ENCODE results near the gene PJA1.

The PJA1 gene

DNA sequence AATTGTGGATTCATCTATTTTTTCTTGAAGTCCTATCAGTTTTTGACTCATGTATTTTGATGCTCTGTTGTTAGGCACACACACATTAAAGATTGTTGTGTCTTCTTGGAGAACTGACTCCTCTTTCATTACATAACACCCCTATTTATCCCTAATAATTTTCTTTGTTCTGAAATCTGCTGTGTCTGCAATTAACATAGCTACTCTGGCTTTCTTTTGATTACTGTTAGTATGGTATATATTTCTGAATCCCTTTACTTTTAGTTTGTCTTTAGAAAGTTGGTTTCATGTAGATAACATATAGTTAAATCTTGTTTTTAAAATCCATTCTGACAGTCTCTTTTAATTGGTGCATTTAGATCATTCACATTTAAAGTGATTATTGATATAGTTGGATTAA, 5.1 kb upstream of the PJA1 start:
- DNase-seq (ENCODE audit: low spot score) = no peak

DNA sequence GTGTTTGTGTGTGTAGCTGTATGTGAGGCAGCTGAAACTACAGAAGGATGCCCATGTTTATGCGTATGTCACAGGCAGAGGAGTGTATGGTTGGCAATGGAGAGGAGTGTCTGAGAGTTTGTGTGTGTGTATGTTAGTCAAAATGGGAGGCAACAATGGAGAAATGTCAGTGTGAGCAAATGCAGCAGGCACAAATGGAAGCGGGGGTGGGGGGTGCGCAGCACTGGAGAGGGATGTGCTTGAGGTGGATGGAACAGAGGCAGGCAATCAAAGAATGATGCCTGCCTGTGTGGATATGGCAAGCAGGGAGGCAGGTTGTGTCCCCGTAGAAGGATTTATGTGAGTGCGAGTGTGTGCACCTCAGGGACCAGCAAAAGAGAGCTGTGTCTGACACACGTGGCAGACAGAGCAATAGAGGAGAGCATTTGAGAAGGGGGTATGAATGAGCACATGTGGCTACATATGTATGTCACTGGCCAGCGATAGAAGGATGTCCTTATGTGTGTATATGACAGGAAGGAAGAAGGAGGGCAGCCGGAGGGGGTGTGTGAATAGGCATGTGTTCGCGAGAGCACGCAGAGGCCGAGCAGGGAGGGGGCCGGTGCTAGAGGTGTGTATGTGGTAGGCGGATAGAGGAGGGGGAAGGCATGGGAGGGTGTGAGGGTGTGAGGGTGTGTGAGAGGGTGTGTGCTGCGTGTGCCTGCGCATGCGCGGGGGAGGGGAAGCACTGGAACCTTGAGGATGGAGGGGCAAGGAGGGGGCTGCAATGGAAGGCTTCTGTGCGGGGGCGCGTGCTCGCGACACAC, 1.1 kb downstream of the PJA1 start:
- peak; percentile 62 for DNase-seq (ENCODE audit: low spot score)

DNA sequence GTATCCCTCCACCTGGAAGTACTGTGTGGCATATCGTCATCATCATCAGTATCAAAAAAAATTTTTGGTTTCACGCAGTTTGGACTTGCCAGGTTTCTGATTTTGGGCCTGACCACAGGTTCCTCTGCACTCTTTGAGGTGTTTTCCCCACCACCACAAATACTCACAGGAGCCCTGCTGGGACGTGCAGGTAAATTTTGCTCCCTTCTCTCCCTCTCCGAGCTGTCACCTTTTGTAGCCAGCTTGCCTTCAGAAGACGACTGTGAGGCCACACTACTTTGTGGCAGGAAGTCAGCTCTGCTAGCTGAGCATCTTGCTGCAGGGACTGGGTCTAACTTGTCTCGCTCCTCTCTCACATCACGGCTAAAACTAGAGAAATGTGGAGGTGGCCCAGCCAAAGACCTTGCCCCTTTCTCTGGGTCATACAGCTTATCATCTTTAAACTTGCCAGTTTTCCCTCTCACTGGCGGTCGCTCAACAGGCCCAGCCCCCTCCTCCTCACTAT, 2.8 kb downstream of the PJA1 start:
- DNase-seq (ENCODE audit: low spot score) = peak; percentile 1

DNA sequence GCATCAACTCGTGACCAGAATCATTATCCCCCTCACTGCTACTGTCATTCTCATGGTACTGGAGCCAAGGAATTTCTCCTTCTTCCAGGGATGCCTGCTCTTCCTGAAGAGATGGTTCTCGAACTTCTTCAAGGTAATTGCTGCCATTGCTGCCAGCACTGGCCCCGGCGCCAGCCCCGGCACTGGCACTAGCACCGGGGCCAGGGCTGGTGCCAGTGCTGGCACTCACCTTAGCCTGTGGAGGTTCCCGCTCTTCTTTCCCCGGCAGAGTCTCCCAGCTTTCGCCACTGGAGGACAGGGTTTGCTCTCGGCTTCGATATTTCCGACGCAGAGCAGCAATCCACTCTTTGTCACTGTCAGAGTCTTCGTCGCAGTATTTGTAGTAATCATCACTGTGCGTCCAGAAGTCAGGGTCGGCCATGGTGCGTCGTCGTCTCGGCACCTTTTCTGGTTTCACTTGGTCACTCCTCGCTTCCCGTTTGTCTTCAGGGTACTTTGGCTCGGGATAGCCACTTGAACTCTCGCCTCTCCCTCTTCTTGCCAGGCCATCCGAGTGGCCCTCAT, 3.4 kb downstream of the PJA1 start:
- DNase-seq (ENCODE audit: low spot score) = no peak

DNA sequence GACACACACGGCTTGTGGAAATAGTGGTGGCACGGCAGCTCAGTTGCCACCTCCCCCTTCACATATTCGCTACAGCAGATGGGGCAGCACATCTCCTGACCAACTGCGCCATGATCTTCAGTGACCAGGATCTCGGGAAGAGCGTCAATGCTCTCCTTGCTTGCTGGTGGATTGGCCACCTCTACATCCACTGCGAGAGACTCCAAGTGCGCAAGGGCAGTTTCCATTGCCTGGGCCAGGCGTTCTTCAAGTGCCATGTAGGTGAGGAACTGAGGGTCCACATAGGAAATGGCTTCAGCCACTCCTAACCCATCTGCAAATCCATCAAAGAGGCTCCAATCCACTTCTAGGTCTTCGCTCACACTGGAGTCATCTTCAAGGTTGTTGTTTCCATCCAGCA, 3.9 kb downstream of the PJA1 start:
- no peak for DNase-seq (ENCODE audit: low spot score)

DNA sequence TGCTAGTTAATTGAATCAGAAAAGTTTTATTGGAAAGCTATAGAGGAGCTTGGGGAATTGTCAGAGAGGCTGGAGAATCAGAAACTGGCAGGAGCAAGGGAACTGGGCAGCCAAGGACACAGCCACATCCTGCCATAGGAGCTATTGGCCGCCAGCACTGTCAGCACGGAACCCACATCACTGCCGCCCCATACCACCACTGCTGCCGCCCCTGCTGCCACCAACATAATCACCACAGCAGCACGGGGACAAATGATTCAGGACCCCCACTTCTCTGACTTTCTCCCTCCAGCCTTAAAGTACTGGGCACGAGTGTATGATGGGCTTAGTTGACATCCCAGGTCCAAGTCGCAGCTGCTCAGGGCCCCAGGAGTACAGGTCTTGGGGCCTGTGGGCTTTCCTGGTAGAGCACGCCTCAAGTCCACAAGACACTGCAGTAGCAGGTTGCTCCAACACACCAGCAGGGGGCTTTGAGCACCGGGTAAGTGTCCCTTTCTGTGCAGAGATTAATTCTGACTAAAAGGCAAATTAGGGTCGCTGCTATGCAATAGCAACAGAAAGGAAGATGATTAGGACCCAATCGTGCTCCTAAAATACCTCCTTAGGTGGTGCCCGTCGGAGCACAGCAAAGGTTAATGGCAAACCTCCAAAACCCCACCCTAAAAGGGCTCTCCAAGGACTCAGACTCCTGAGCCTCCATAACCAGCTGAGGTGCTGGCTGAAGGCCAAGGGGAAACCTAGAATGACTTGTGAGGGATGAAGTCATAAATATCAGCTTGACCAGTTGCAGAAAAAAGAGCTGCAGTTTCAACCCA, 6.9 kb downstream of the PJA1 start:
- DNase-seq (ENCODE audit: low spot score) = peak; percentile 15

DNA sequence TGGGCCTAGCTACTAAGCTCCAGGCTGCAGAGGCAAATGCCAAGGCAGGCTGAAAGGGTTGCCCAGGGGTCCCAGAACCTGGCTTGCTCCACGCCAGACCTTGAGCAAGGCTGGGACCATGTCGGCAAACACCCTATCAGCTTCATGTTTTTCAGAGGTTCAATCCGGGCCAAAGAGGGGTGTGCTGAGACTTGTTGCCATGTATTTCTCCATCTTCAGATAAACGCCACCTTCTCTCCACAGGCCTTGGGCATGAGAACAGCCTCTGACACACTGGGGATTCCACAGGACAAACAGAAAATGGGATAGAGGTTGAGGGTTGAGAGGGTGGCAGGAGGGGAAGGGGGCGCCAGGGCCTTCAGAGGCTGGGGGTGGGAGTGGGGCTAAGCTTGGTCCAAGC, 8.6 kb downstream of the PJA1 start:
- DNase-seq (ENCODE audit: low spot score) = no peak

DNA sequence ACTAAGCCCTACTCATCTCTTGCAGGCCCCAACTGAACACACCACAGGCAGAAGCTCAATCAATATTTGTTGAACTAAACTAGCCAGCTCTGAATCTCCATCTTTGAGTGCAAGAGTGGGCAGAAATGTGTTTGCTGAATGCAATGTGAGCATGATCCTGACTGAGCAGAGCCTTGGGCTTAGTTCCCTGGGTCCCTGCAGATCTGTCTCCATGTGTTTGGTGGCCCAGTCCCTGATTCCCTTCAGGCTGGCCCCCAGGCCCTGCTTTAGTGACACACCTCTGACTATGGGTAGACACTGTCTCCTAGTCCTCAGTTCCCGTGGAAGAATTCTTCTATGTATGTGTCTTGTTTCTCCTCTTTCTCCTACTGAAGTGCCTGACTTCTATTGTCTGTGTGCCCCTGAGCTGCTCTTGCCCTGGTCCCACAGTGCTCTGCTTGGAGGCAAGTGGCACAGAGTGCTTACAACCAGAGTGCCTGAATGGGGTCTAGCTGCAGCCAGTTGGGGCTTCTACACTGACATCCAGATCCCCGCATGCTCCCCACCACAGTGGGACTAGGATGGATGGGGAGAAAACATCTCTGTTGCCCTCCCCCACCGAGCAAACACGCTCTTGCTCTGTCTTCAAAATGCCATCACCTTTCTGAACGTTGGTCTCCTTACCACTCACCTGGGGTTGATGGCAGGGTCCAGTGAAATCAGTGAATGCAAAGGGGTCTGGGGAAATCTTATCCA, 9.3 kb downstream of the PJA1 start:
- DNase-seq (ENCODE audit: low spot score) = no peak

DNA sequence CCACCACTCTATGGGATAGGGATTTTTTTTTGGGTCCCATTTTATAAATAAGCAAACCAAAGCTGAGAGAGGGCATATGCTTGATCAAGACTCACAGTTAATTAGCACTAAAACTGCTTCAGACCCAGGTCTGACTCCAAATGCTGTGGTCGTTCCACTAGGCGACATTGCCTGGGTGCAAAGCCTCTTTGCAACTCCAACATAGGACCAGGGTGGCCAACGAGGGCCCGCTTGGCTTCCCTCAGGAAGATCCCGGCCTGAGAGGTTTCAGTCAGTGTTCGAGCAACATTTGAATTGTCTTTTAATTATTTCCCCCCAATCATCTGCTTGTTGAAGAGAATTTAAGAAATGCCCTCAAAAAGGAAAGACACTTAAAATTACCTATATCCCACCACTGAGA, 11.2 kb downstream of the PJA1 start:
- no peak for DNase-seq (ENCODE audit: low spot score)

DNA sequence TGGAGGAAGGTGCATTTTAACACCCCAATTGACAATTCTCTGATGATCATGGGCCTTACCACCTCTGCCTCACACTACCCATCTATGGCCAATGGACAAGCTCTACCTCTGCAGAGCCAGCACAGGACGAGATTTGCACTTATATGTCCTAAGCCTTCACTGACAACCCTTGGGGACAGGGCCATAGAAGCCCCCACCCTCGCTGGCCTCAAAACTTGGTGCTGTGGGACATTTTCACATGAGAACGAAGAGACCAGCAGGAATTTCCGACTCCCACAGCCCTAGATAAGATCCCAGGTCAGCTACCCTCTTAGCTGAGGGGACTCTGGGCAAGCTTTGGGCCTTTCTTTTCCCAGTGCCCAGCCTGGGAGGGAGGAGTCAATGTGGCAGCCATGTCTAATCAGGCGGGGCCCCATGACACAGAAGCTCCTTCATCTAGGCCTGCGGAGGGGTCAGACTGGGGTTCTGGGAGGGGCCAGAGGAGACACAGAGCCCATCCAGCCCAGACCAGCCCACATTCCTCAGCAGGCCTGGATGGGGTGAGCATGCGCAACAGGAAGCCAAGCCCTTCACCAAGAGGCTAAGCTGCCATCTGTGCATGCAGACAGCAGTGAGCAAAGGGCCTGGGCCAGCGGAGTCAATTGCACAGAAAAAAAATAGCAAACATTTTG, 12.1 kb downstream of the PJA1 start:
- DNase-seq (ENCODE audit: low spot score) = no peak

DNA sequence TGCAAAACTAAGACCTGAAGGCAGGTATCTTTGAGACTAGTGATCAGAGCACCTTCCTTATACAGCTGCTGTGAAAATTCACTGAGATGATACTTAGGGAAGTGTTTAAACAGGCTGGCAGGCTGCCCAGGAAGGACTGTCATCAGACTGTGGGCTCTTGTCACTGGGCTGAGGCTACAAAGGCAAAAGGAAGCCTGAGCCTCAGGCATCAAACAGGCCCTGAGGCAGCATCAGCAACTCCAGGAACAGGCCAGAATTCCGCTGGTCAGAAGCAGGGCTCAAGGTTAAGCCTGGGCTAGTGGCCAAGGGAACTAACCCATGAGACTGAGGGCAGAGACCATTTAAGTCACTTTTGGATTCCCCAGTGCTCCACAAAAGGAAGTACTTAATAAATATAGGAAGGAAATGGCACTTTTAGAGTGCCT, 12.8 kb downstream of the PJA1 start:
- DNase-seq (ENCODE audit: low spot score) = no peak

DNA sequence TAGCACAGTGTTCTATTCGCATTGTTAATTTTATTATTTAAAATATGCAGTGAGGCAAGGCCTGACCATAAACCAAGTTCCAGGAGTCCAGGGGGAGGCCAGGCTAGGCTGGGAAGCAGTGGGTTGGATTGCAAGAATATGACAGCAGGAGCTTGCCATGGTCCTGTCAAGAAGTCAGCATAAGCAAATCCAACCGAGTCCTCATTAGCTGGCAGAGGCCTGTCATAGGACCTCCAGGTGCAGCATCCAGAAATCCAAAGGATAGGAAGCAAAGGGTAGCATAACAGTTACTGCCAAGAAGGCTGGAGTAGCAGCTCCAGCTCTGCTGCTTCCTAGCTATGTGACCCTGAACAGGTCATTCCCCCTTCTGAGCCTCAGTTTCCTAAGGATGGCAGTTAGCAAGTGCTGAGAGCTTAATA, 13.4 kb downstream of the PJA1 start:
- no peak for DNase-seq (ENCODE audit: low spot score)

DNA sequence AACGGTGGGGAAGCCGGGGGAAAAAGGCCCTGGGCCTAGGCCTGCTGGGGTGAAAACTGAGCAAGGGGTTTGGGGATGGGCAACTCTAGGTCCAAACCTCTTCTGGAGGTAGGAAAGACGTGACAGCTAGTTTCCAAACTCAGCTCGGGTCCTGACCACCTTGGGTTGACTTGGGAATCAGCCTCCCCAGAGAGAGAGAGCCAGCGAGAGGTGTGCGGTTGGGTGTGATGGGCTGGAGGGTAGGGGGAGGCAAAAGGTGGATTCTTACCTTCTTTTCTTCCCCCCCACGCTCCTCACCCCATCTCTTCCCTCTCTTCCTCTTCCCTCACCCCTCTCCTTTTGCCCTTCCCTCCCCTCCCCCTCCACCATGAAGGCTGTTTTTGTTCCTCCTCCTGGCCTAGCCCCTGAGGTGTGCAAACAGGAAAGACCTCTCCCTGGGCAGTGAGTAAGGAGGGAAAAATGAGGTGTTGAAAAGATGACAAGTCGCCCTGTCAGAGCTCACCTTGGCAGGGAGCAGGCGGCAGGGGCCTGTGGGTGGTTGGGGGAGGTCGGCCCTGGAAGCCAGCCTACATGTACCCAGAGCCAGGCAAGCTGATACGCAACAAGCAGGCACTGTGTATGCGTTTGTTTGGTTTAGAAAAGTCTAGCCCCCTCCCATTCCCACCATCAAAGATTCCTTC, 14.8 kb downstream of the PJA1 start:
- no peak for DNase-seq (ENCODE audit: low spot score)

DNA sequence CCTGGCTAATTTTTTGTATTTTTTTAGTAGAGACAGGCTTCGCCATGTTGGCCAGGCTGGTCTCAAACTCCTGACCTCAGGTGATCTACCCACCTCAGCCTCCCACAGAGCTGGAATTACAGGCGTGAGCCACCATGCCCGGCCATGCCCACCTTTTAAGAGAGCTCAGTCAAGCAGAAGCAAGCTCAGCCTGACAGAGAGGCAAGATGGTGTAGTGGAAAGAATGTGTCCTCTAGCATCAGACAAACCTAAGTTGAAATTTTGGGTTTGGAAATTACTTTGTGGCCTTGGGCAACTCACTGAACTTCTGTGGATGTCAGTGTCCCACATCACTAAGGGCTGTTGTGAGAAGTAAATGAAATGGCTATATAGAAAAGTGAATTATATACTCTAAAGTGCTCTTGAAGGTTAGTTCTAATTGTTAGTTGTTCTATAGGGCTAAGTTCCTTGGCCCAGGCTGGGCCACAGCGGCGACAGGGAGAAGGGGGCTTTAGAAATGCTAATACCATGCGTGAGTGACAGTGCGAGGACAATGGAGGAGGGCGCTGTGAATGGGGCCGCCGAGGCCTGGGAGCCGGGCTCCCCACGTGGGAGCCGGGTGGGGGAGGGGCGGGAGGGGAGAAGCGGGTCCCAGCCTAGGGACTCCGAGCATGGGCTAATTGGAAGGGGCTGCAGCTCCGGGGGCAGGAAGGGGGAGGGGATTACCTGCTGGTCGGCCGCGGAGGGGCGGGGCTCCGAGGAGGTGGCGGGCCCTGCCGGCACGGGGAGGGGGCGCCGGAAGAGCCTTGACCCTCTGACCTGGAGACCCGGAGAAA, 15.6 kb downstream of the PJA1 start:
- no peak for DNase-seq (ENCODE audit: low spot score)

DNA sequence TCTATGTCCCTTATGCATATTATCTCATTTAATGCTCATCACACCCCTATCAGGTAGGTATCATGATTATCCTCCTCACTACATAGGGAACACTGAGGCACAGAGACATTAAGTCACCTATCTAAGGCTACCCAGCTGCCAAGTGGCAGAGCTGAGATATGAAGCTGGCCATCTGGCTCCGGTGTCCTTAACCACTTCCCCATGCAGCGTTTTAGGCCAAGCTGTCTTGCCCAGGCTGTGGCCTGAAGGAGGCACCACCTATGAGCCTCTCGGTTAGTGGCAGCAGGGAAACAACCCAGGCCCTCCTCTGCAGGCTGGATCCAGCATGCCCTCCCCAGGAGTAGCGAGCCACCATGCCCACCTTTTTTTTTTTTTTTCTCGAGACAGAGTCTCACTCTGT, 16.3 kb downstream of the PJA1 start:
- no peak for DNase-seq (ENCODE audit: low spot score)

DNA sequence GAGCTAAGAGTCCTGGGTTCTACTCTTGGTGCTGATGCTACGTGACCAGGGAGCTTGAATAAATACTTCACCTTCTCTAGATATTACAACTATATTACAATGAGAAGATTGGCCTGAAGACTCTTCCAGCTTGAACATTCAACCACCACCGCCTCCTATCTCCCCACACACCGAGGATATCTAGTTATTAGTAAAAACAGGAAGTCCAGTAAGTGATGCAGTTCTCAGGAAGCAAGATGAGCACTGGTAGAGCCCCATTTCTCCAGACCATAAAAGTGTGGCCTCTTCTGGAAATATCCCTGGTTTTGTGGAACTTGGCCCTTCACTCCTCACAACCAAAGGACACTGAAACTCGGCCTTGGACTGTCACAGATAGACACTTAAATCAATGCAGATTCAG, 18.5 kb downstream of the PJA1 start:
- DNase-seq (ENCODE audit: low spot score) = no peak

DNA sequence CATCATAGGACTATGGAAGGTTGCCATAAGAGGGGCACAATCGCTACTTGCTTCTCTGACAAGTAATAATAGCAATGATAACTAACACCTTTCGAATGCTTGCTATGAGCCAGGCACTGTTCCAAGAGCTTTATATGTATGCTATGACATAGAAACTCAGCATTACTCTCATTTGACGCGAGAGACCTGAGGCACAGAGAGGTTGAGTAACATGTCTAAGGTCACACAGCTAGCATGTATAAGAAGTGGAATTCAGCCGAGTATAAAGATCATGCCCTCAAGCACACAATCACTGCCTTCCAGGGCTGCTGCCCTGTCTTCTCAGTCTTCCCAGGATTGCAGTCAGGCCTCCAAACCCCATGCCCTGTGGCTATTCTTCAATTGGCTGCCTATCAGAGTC, 19.5 kb downstream of the PJA1 start:
- no peak for DNase-seq (ENCODE audit: low spot score)

DNA sequence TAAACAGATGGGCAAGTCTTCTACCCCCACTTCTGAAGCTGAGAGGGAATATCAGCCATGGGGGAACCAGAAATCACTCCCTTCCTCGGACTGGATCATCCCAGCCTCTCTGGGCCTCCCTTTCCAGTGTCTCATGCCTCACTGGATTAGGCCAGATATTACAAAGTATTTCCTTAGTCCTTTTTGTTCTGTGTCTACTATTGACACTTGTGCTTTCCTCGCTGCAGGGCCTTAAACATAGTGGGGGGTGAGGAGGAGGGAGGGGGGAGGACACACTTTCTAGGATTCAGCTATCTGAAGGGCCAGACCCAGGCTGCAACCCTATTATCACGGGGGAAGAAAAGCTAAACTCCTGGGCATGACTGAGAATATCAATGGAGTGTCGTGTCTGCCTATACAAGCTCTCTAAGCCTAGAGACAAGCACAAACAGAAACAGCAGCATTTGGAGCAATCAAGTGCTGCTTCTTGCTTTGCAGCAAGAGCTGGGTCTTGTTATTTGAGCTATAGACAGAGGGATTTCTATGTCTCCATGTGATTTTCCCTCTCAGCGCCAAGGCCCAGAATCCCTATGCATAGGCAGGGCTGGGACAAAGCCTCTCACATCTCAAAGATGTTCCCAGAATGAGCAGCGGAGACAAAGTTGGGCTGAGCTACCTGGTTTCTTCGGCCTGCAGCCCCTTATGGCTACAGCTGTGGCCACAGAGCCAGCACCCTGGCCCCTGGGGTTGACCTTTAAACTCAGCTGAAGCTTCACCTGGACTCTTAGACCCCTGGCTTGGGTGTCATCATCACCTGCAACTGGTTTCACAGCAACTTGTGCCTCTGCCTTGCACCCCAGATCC, 20.2 kb downstream of the PJA1 start:
- DNase-seq (ENCODE audit: low spot score) = no peak

DNA sequence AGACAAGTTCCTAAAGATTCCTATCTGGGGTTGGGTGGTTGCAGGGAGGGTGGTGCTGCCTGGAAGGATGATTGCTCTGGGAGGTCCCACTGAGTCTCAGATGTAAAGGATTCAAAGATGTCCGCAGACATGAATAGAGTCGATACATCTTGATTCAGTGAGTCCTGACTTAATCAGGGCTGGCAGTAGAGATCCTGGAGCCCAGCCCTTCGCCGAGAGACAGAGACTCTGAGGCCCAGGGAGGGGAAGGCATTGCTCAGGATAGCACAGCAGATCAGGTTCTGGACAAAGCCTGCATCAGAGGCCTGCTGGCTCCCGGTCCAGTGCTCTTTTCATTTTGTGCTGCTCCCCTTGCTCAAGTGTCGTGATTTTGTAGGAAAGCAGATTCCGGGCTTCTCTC, 21.7 kb downstream of the PJA1 start:
- no peak for DNase-seq (ENCODE audit: low spot score)

Measured in CD4-positive, alpha-beta T cell treated with Interleukin-2 at 100 ng/mL for 4 hours (primary cell).